Stimulated activated CD4-positive, alpha-beta T cell treated with anti-CD3 and anti-CD28 coated beads, Interleukin-4, amount 100 ng/mL, for 1 hour (primary cell): ENCODE measurements around the gene SHROOM3.
"Not testable (repeated sequence)": the region's sequence is repeated elsewhere in the genome, so short reads cannot be mapped to it uniquely, and the experiment has no call there.

ENCODE experiments used
- DNase-seq: peaks from one replicate; pipeline ENCODE4 v3.0.0-alpha.2; 2020

The SHROOM3 gene

GRCh38 chr4:76447393-76447851, 12.4 kb downstream of the SHROOM3 start:
- DNase-seq = no peak

GRCh38 chr4:76448211-76448610, 13.2 kb downstream of the SHROOM3 start:
- no peak for DNase-seq

- no peak for DNase-seq
These were observed 14.3 kb downstream of the SHROOM3 start for GRCh38 chr4:76449362-76449767.

- DNase-seq = no peak
These were observed 14.8 kb downstream of the SHROOM3 start for GRCh38 chr4:76449833-76450232.

- DNase-seq = no peak
These were observed 18.2 kb downstream of the SHROOM3 start for GRCh38 chr4:76453232-76453631.

GRCh38 chr4:76454073-76454472, 19.0 kb downstream of the SHROOM3 start:
- DNase-seq = not testable (repeated sequence)

GRCh38 chr4:76457885-76458284, 22.9 kb downstream of the SHROOM3 start:
- DNase-seq = no peak

- no peak for DNase-seq
These were observed 23.3 kb downstream of the SHROOM3 start for GRCh38 chr4:76458297-76458696.

GRCh38 chr4:76458825-76459224, 23.8 kb downstream of the SHROOM3 start:
- no peak for DNase-seq

GRCh38 chr4:76459291-76459723, 24.3 kb downstream of the SHROOM3 start:
- DNase-seq = no peak

- DNase-seq = no peak
These were observed 28.5 kb downstream of the SHROOM3 start for GRCh38 chr4:76463568-76463967.

- no peak for DNase-seq
These were observed 35.0 kb downstream of the SHROOM3 start for GRCh38 chr4:76470064-76470463.

- no peak for DNase-seq
These were observed 35.5 kb downstream of the SHROOM3 start for GRCh38 chr4:76470532-76470931.

GRCh38 chr4:76476571-76476970, 41.5 kb downstream of the SHROOM3 start:
- DNase-seq = no peak

- DNase-seq = no peak
These were observed 49.6 kb downstream of the SHROOM3 start for GRCh38 chr4:76484654-76485053.

- no peak for DNase-seq
These were observed 50.4 kb downstream of the SHROOM3 start for GRCh38 chr4:76485450-76485849.

GRCh38 chr4:76486588-76487276, 51.7 kb downstream of the SHROOM3 start:
- no peak for DNase-seq

GRCh38 chr4:76487621-76488020, 52.6 kb downstream of the SHROOM3 start:
- DNase-seq = no peak

GRCh38 chr4:76488455-76488854, 53.4 kb downstream of the SHROOM3 start:
- DNase-seq = no peak

- no peak for DNase-seq
These were observed 54.1 kb downstream of the SHROOM3 start for GRCh38 chr4:76488888-76489685.

GRCh38 chr4:76489686-76490161, 54.7 kb downstream of the SHROOM3 start:
- no peak for DNase-seq

- no peak for DNase-seq
These were observed 57.0 kb downstream of the SHROOM3 start for GRCh38 chr4:76492055-76492454.

GRCh38 chr4:76494243-76494642, 59.2 kb downstream of the SHROOM3 start:
- no peak for DNase-seq
